ENCODE measurements around the gene MREG.

GRCh38 chr2:215973954-215974699 lies 39.2 kb downstream of the MREG start:
- TF ChIP-seq CTCF (IDR thresholded peaks at IDR 0.05): no peak
- no peak for TF ChIP-seq POLR2A (IDR thresholded peaks at IDR 0.05)
